ENCODE measurements around the gene C2orf80.

GRCh38 chr2:208129744-208130711, 59.8 kb downstream of the C2orf80 start, which contains the start of gene CRYGC:
- no peak for TF ChIP-seq CTCF (IDR thresholded peaks at IDR 0.05)
- no peak for TF ChIP-seq POLR2A (IDR thresholded peaks at IDR 0.05)
